SK-N-SH (cell line): ENCODE measurements around the gene SNX22.

Experiments used
- CTCF ChIP-seq: fragments of 200-600 bp; sonication (generic); IDR thresholded peaks from 2 replicates; pipeline ENCODE4 v1.6.1; 2017; ENCODE audit warnings: antibody characterized with exemption, mild to moderate bottlenecking, moderate library complexity
- ELF1 ChIP-seq: IDR thresholded peaks from 2 replicates; pipeline ENCODE4 v1.4.0; 2012
- EZH2phosphoT487 ChIP-seq: fragments of 200-600 bp; sonication (generic); IDR thresholded peaks from 2 replicates; pipeline ENCODE4 v1.6.1; 2017; ENCODE audit warnings: low read depth, mixed run types, mild to moderate bottlenecking, antibody characterized with exemption, moderate library complexity, borderline replicate concordance
- FOXM1 ChIP-seq: IDR thresholded peaks from 2 replicates; pipeline ENCODE4 v1.4.0; 2012; ENCODE audit warnings: low read depth, mild to moderate bottlenecking
- NFIC ChIP-seq: IDR thresholded peaks from 2 replicates; pipeline ENCODE4 v1.4.0; 2012; ENCODE audit warnings: borderline replicate concordance
- POLR2AphosphoS5 ChIP-seq: IDR thresholded peaks from 2 replicates; pipeline ENCODE4 v1.6.1; 2012; ENCODE audit warnings: low read depth, low read length
- RAD21 ChIP-seq: IDR thresholded peaks from 2 replicates; pipeline ENCODE4 v1.6.1; 2012; ENCODE audit warnings: mild to moderate bottlenecking, low read length
- RFX5 ChIP-seq: IDR thresholded peaks from 2 replicates; pipeline ENCODE4 v1.6.1; 2012; ENCODE audit warnings: mild to moderate bottlenecking, improper control_type of control experiment, low read length
- SMC3 ChIP-seq: IDR thresholded peaks from 2 replicates; pipeline ENCODE4 v1.6.1; 2012; ENCODE audit warnings: low read depth, low read length, improper control_type of control experiment
- TAF1 ChIP-seq: IDR thresholded peaks from 2 replicates; pipeline ENCODE4 v1.6.1; 2012; ENCODE audit warnings: low read depth, mild to moderate bottlenecking, low read length, moderate library complexity, borderline replicate concordance
- USF2 ChIP-seq: fragments of 150-350 bp; IDR thresholded peaks from 2 replicates; pipeline ENCODE4 v1.6.1; 2017; ENCODE audit warnings: antibody characterized with exemption, low read length, low read depth, borderline replicate concordance
- TF ChIP-seq, protein P1 (sequence below): IDR thresholded peaks from 2 replicates; pipeline ENCODE4 v1.4.0; 2012; ENCODE audit warnings: low read depth, borderline replicate concordance
- TF ChIP-seq, protein P2 (sequence below): IDR thresholded peaks from 2 replicates; pipeline ENCODE4 v1.4.0; 2012; ENCODE audit warnings: low read depth

GRCh38 chr15:64136347-64136746 lies 15.2 kb upstream of the SNX22 start:
- TF ChIP-seq CTCF (no peak), USF2 (no peak), POLR2AphosphoS5 (no peak), ELF1 (no peak), RAD21 (no peak), SMC3 (no peak), TAF1 (no peak), RFX5 (no peak), FOXM1 (no peak), EZH2phosphoT487 (no peak), NFIC (no peak)
- TF ChIP-seq, protein P1, sequence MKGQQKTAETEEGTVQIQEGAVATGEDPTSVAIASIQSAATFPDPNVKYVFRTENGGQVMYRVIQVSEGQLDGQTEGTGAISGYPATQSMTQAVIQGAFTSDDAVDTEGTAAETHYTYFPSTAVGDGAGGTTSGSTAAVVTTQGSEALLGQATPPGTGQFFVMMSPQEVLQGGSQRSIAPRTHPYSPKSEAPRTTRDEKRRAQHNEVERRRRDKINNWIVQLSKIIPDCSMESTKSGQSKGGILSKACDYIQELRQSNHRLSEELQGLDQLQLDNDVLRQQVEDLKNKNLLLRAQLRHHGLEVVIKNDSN, result no peak
- TF ChIP-seq, protein P2, sequence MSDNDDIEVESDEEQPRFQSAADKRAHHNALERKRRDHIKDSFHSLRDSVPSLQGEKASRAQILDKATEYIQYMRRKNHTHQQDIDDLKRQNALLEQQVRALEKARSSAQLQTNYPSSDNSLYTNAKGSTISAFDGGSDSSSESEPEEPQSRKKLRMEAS, result no peak
